ENCODE measurements around the gene ASB10.

DNA sequence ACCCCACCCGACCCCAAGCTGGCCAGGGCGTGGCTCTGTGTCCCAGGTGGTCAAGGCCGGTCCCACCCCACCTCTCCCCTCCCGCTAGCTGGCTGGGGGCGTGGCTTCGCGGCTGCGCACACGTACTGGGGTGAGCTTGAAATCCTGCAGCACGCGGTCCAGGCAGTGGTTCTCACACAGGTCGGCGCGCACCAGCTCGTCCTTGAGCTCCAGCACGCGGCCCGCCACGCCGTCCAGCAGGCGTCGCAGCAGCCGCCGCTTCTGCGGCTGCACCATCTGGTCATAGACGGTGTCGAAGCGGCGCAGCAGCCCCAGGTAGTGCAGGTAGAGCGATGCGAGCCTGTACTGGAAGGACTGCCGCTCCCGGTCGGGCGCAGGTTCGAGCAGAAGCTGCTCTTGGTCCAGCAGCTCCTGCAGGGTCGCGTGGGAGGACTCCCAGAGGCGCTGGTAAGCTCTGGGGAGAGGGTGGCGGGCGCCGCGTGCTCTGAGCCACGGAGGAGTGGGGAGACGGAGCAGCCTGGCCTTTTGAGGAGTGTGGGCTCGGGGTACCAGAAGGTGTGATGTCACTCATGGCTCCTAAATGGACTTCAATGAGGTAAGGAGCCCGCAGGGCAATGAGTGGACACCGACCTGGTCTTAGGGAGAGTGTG lies 17.5 kb upstream of the ASB10 start:
- TF ChIP-seq, protein P1, sequence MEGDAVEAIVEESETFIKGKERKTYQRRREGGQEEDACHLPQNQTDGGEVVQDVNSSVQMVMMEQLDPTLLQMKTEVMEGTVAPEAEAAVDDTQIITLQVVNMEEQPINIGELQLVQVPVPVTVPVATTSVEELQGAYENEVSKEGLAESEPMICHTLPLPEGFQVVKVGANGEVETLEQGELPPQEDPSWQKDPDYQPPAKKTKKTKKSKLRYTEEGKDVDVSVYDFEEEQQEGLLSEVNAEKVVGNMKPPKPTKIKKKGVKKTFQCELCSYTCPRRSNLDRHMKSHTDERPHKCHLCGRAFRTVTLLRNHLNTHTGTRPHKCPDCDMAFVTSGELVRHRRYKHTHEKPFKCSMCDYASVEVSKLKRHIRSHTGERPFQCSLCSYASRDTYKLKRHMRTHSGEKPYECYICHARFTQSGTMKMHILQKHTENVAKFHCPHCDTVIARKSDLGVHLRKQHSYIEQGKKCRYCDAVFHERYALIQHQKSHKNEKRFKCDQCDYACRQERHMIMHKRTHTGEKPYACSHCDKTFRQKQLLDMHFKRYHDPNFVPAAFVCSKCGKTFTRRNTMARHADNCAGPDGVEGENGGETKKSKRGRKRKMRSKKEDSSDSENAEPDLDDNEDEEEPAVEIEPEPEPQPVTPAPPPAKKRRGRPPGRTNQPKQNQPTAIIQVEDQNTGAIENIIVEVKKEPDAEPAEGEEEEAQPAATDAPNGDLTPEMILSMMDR (conservative IDR thresholded peaks at IDR 0.05 in 1 of 2, IDR thresholded peaks at IDR 0.05 in 1 of 2; ENCODE audit: low read depth in 1 of 2, low read length in 2 of 2): no peak
- no peak for TF ChIP-seq EZH2 (IDR thresholded peaks at IDR 0.05; ENCODE audit: low read length, missing control alignments)

All from fibroblast of lung (primary cell).